HepG2 (cell line): ENCODE results near the gene DOCK9. TPM values are rescaled to one million over a fixed set of nuclear protein-coding genes. Genes with fewer than 3 reads are reported as not detected.

ENCODE experiments used
- ATAC-seq: fragments of 200-7000 bp; cut with Tn5 transposase; 3 replicates; pipeline ENCODE4 v1.9.1; 2020; ENCODE audit warnings: mild to moderate bottlenecking, moderate library complexity
- BruUV-seq: library from RNA; stranded (reverse); fragments of 400-500 nt; replicated peaks from 2 replicates; lab custom pipeline; 2021; lab: Mats Ljungman, UMichigan
- CTCF ChIA-PET: fragments of 300-600 bp; formaldehyde crosslinking; extraction: SDS; loops from one replicate; lab custom pipeline; 2021; ENCODE audit warnings: low total read pairs, inconsistent platforms, low intra/inter-chr PET ratio; lab: Yijun Ruan, JAX
- POLR2A ChIA-PET: fragments of 350-600 bp; sonication (Branson Sonifier 250); formaldehyde crosslinking; loops from one replicate; lab custom pipeline; 2020; ENCODE audit warnings: antibody characterized with exemption, inconsistent platforms; lab: Yijun Ruan, JAX
- DNase-seq: peaks from one replicate; pipeline ENCODE4 v3.0.0-alpha.2; 2015; ENCODE audit warnings: low spot score
- FAIRE-seq: peaks from 3 replicates; lab custom pipeline; 2011; peaks lifted over from hg19 to GRCh38; lab: Jason Lieb, UNC
- H2AFZ ChIP-seq: one replicate; pipeline ENCODE4 v1.6.1; 2011; ENCODE audit warnings: low read length, inconsistent platforms
- H3K27ac ChIP-seq: fragments of 300-600 bp; 3 replicates; pipeline ENCODE4 v1.8.0; 2011; ENCODE audit warnings: mixed run types, mild to moderate bottlenecking, mixed read lengths, low read length, inconsistent platforms; ENCODE audit not compliant: insufficient read depth; ENCODE audit errors: extremely low read length
- H3K27me3 ChIP-seq, 2 experiments: fragments of 200-600 bp in 1 of 2; 2 replicates in 1 of 2; 3 replicates in 1 of 2; pipeline versions ENCODE4 v1.6.0 to v1.8.0; 2011; ENCODE audit warnings: low read length in 2 of 2, mild to moderate bottlenecking in 2 of 2, moderate library complexity in 2 of 2, inconsistent platforms in 1 of 2; ENCODE audit not compliant: insufficient read depth in 2 of 2, control insufficient read depth in 1 of 2
- H3K36me3 ChIP-seq, 2 experiments: fragments of 200-600 bp in 1 of 2; replicated peaks in 1 of 2; 2 replicates in 1 of 2; 3 replicates in 1 of 2; pipeline versions ENCODE4 v1.5.1 to v1.8.0; 2011; ENCODE audit warnings: low read length in 2 of 2, inconsistent platforms in 1 of 2; ENCODE audit not compliant: insufficient read depth in 2 of 2, control insufficient read depth in 1 of 2
- H3K4me1 ChIP-seq: 2 replicates; pipeline ENCODE4 v1.5.1; 2012; ENCODE audit warnings: low read length, inconsistent platforms; ENCODE audit not compliant: insufficient read depth
- H3K4me2 ChIP-seq: 2 replicates; pipeline ENCODE4 v1.6.0; 2011; ENCODE audit warnings: low read depth, low read length, inconsistent platforms
- H3K4me3 ChIP-seq, 3 experiments: fragments of 200-600 bp in 1 of 3; sonication (generic), shearing (Covaris generic) in 1 of 3; replicated peaks in 1 of 3; 2 replicates each; pipeline ENCODE4 v1.5.1; 2011 to 2016; ENCODE audit warnings: low read length in 3 of 3, inconsistent platforms in 2 of 3, low read depth in 2 of 3, mild to moderate bottlenecking in 2 of 3, control low read depth in 1 of 3, mixed read lengths in 1 of 3; ENCODE audit not compliant: insufficient read depth in 1 of 3
- H3K79me2 ChIP-seq: one replicate; pipeline ENCODE4 v1.6.1; 2011; ENCODE audit warnings: low read length, inconsistent platforms; ENCODE audit not compliant: insufficient read depth
- H3K9ac ChIP-seq: 2 replicates; pipeline ENCODE4 v1.6.0; 2011; ENCODE audit warnings: mild to moderate bottlenecking, low read depth, low read length, inconsistent platforms; ENCODE audit not compliant: insufficient read depth
- H3K9me3 ChIP-seq: 2 replicates; pipeline ENCODE4 v1.5.1; 2012; ENCODE audit warnings: mild to moderate bottlenecking, low read length
- H4K20me1 ChIP-seq: 2 replicates; pipeline ENCODE4 v1.6.0; 2011; ENCODE audit warnings: inconsistent platforms, mild to moderate bottlenecking, low read length, moderate library complexity; ENCODE audit not compliant: insufficient read depth
- ARNTL ChIP-seq: sonication (generic); formaldehyde crosslinking; IDR thresholded peaks from 2 replicates; pipeline ENCODE4 v1.4.0; 2020; ENCODE audit warnings: mild to moderate bottlenecking, missing genetic modification reagents
- FOSL2 ChIP-seq: sonication (generic); formaldehyde crosslinking; IDR thresholded peaks from 2 replicates; pipeline ENCODE4 v1.4.0; 2020; ENCODE audit warnings: missing genetic modification reagents
- FOXA3 ChIP-seq: IDR thresholded peaks from 2 replicates; pipeline ENCODE4 v1.6.1; 2016; ENCODE audit warnings: missing genetic modification reagents, missing compliant biosample characterization
- FOXK1 ChIP-seq: sonication (generic); formaldehyde crosslinking; IDR thresholded peaks from 2 replicates; pipeline ENCODE4 v1.4.0; 2020; ENCODE audit warnings: low read depth, missing genetic modification reagents, borderline replicate concordance
- GATAD2A ChIP-seq: IDR thresholded peaks from 2 replicates; pipeline ENCODE4 v1.6.1; 2016
- HHEX ChIP-seq: IDR thresholded peaks from 2 replicates; pipeline ENCODE4 v1.6.1; 2016; ENCODE audit warnings: control low read depth
- PAF1 ChIP-seq: IDR thresholded peaks from 2 replicates; pipeline ENCODE4 v1.6.1; 2016; ENCODE audit warnings: missing genetic modification reagents, missing compliant biosample characterization
- RARA ChIP-seq: IDR thresholded peaks from 2 replicates; pipeline ENCODE4 v1.6.1; 2016; ENCODE audit warnings: missing genetic modification reagents, missing compliant biosample characterization
- RXRB ChIP-seq: IDR thresholded peaks from 2 replicates; pipeline ENCODE4 v1.6.1; 2016; ENCODE audit warnings: borderline replicate concordance, missing genetic modification reagents, missing compliant biosample characterization
- SALL2 ChIP-seq: sonication (generic); formaldehyde crosslinking; IDR thresholded peaks from 2 replicates; pipeline ENCODE4 v1.8.1; 2023; ENCODE audit warnings: mild to moderate bottlenecking, missing genetic modification reagents, inconsistent platforms
- ZIK1 ChIP-seq: sonication (generic); formaldehyde crosslinking; IDR thresholded peaks from 2 replicates; pipeline ENCODE4 v1.5.0; 2020; ENCODE audit warnings: mild to moderate bottlenecking, low read depth, missing genetic modification reagents, borderline replicate concordance
- ZNF263 ChIP-seq: sonication (generic); formaldehyde crosslinking; IDR thresholded peaks from 2 replicates; pipeline ENCODE4 v1.4.0; 2020; ENCODE audit warnings: missing genetic modification reagents
- ZNF446 ChIP-seq: sonication (generic); formaldehyde crosslinking; IDR thresholded peaks from 2 replicates; pipeline ENCODE4 v1.5.0; 2020; ENCODE audit warnings: mild to moderate bottlenecking, missing genetic modification reagents
- ZNF460 ChIP-seq: sonication (generic); formaldehyde crosslinking; IDR thresholded peaks from 2 replicates; pipeline ENCODE4 v1.5.1; 2020; ENCODE audit warnings: missing genetic modification reagents, mild to moderate bottlenecking, borderline replicate concordance
- ZNF543 ChIP-seq: sonication (generic); formaldehyde crosslinking; IDR thresholded peaks from 2 replicates; pipeline ENCODE4 v1.4.0; 2020; ENCODE audit warnings: mild to moderate bottlenecking, missing genetic modification reagents
- ZNF775 ChIP-seq: sonication (generic); formaldehyde crosslinking; IDR thresholded peaks from 2 replicates; pipeline ENCODE4 v1.4.0; 2020; ENCODE audit warnings: missing genetic modification reagents, mild to moderate bottlenecking, moderate library complexity, borderline replicate concordance
- WGBS: methylation state at CpG from one replicate; pipeline ENCODE4 v1.1.6; 2017; ENCODE audit warnings: low lambda C conversion rate; 5-methylcytosine and 5-hydroxymethylcytosine counted together
- in situ Hi-C: cut with HindIII; loops from 2 replicates; pipeline ENCODE4 v1.10.0; 2017; ENCODE audit warnings: low pct_unique_long_range_greater_than_20kb; ENCODE audit not compliant: extremely low pct_ligation_motif_present
- intact Hi-C: fragments of 100-400 bp; cut with micrococcal nuclease; formaldehyde crosslinking; loops from one replicate; pipeline ENCODE4 v1.10.0; 2022; ENCODE audit not compliant: unreplicated experiment
- polyA plus RNA-seq, 8 experiments: library from polyadenylated mRNA; depleted of rRNA in 3 of 8; stranded (reverse) in 7 of 8; unstranded in 1 of 8; fragments of >200 nt; fragmentation: Illumina TruSeq in 4 of 8; extraction: Trizol in 4 of 8; gene quantifications; 2 replicates each; pipeline versions ENCODE4 v1.2.1 to v1.2.3, GENCODE V29; 2011 to 2016; ENCODE audit warnings: low read depth in 4 of 8, missing spikeins in 1 of 8, mixed read lengths in 1 of 8; ENCODE audit not compliant: insufficient read depth in 1 of 8
- total RNA-seq, 5 experiments: library from RNA; depleted of rRNA; stranded (reverse); fragments of >200 nt; fragmentation: Illumina TruSeq; extraction: Trizol; gene quantifications; 2 replicates each; pipeline ENCODE4 v1.2.3, GENCODE V29; 2016; ENCODE audit warnings: low read depth in 1 of 5
- TF ChIP-seq, protein P1 (sequence below): sonication (generic); formaldehyde crosslinking; IDR thresholded peaks from 2 replicates; pipeline ENCODE4 v1.5.0; 2020; ENCODE audit warnings: mild to moderate bottlenecking, missing genetic modification reagents
- TF ChIP-seq, protein P2 (sequence below): sonication (generic); formaldehyde crosslinking; IDR thresholded peaks from 2 replicates; pipeline ENCODE4 v1.4.0; 2020; ENCODE audit warnings: missing genetic modification reagents
- TF ChIP-seq, protein P3 (sequence below): sonication (generic); formaldehyde crosslinking; IDR thresholded peaks from 2 replicates; pipeline ENCODE4 v1.4.0; 2020; ENCODE audit warnings: missing genetic modification reagents

The DOCK9 gene
- total and polyA plus RNA-seq, 2 of the 13 experiments (the other 11 are each of a cell fraction or from before 2014, with no cell fraction given) = 0.44 to 0.97 TPM

DNA sequence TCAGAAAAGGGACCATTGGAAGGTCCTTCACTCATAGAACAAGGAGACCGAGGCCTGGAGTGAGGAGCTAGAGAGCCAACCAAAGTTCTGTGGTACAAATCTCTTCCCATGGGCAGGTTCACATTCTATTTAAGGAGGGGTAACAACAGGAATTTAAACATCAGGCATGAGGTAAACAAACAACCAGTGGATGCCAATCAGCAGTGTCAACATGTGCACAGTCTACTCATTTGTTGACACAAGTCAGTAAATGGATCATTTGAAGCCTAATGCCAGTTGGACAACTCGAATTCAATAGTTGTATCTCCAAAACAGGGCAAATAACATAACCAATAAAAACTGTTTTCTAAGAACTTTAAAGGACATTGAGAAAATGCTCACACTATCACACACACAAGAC is 6.3 kb upstream of the DOCK9 start:
- Histone ChIP-seq H3K4me2 (no peak overlapping the region), H3K36me3 (no peaks in the 10 kb centered on the region)
- in situ Hi-C loops = no loop called here
- TF ChIP-seq HHEX (CRISPR knock-in tag) (peak; percentile 81), ZNF775 (CRISPR knock-in tag) (no peak), GATAD2A (CRISPR knock-in tag) (0 out of 2 replicates have a peak, but pooled peaks have one; percentile 33), FOXK1 (0 out of 2 replicates have a peak, but pooled peaks have one; percentile 30), ZIK1 (CRISPR knock-in tag) (no peak), ZNF543 (CRISPR knock-in tag) (no peak), ZNF263 (CRISPR knock-in tag) (no peak), ZNF446 (no peak), PAF1 (CRISPR knock-in tag) (no peak), ZNF460 (CRISPR knock-in tag) (no peak), FOSL2 (peak; percentile 64), ARNTL (CRISPR knock-in tag) (no peak), RXRB (CRISPR knock-in tag) (no peak), FOXA3 (CRISPR knock-in tag) (peak; percentile 82), SALL2 (CRISPR knock-in tag) (no peak), RARA (CRISPR knock-in tag) (0 out of 2 replicates have a peak, but pooled peaks have one; percentile 13)
- TF ChIP-seq, protein P1, sequence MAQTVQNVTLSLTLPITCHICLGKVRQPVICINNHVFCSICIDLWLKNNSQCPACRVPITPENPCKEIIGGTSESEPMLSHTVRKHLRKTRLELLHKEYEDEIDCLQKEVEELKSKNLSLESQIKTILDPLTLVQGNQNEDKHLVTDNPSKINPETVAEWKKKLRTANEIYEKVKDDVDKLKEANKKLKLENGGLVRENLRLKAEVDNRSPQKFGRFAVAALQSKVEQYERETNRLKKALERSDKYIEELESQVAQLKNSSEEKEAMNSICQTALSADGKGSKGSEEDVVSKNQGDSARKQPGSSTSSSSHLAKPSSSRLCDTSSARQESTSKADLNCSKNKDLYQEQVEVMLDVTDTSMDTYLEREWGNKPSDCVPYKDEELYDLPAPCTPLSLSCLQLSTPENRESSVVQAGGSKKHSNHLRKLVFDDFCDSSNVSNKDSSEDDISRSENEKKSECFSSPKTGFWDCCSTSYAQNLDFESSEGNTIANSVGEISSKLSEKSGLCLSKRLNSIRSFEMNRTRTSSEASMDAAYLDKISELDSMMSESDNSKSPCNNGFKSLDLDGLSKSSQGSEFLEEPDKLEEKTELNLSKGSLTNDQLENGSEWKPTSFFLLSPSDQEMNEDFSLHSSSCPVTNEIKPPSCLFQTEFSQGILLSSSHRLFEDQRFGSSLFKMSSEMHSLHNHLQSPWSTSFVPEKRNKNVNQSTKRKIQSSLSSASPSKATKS = no peak
- TF ChIP-seq, protein P2, sequence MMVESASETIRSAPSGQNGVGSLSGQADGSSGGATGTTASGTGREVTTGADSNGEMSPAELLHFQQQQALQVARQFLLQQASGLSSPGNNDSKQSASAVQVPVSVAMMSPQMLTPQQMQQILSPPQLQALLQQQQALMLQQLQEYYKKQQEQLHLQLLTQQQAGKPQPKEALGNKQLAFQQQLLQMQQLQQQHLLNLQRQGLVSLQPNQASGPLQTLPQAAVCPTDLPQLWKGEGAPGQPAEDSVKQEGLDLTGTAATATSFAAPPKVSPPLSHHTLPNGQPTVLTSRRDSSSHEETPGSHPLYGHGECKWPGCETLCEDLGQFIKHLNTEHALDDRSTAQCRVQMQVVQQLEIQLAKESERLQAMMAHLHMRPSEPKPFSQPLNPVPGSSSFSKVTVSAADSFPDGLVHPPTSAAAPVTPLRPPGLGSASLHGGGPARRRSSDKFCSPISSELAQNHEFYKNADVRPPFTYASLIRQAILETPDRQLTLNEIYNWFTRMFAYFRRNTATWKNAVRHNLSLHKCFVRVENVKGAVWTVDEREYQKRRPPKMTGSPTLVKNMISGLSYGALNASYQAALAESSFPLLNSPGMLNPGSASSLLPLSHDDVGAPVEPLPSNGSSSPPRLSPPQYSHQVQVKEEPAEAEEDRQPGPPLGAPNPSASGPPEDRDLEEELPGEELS (CRISPR knock-in tag) = peak; percentile 58
- TF ChIP-seq, protein P3, sequence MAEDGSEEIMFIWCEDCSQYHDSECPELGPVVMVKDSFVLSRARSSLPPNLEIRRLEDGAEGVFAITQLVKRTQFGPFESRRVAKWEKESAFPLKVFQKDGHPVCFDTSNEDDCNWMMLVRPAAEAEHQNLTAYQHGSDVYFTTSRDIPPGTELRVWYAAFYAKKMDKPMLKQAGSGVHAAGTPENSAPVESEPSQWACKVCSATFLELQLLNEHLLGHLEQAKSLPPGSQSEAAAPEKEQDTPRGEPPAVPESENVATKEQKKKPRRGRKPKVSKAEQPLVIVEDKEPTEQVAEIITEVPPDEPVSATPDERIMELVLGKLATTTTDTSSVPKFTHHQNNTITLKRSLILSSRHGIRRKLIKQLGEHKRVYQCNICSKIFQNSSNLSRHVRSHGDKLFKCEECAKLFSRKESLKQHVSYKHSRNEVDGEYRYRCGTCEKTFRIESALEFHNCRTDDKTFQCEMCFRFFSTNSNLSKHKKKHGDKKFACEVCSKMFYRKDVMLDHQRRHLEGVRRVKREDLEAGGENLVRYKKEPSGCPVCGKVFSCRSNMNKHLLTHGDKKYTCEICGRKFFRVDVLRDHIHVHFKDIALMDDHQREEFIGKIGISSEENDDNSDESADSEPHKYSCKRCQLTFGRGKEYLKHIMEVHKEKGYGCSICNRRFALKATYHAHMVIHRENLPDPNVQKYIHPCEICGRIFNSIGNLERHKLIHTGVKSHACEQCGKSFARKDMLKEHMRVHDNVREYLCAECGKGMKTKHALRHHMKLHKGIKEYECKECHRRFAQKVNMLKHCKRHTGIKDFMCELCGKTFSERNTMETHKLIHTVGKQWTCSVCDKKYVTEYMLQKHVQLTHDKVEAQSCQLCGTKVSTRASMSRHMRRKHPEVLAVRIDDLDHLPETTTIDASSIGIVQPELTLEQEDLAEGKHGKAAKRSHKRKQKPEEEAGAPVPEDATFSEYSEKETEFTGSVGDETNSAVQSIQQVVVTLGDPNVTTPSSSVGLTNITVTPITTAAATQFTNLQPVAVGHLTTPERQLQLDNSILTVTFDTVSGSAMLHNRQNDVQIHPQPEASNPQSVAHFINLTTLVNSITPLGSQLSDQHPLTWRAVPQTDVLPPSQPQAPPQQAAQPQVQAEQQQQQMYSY (CRISPR knock-in tag) = no peak

More for the DNA sequence above, 6.3 kb upstream of the DOCK9 start:
- no TSS peak for BruUV-seq
- intact Hi-C loops = no loop called here
- ChIA-PET POLR2A (no interaction called here), CTCF (no interaction called here)
- Histone ChIP-seq H3K9ac (no peak overlapping the region), H3K4me3 (no peak overlapping the region), H3K9me3 (no peaks in the 10 kb centered on the region), H3K27ac (no peak overlapping the region), H4K20me1 (no peaks in the 10 kb centered on the region), H3K4me1 (peaks cover 35% of the 10 kb centered on the region), H3K79me2 (no peaks in the 10 kb centered on the region), H2AFZ (no peak overlapping the region), H3K27me3 (no peaks in the 10 kb centered on the region; a peak in 1 of 5 replicates)
- ATAC-seq (peak; percentile 54; the same call in 1 of the 3 replicates), FAIRE-seq (no peak), DNase-seq (peak; percentile 32)
- 36% methylated on average over 2 of the region's 2 CpGs for WGBS
